Activated CD4-positive, alpha-beta memory T cell treated with anti-CD3 and anti-CD28 coated beads, Interleukin-2, amount 10 ng/mL, durations not matched to agents 7 days and 5 days (primary cell): ENCODE data around the gene NSG2. TPM values are rescaled to one million over a fixed set of nuclear protein-coding genes. Genes with fewer than 3 reads are reported as not detected.
"Not testable (repeated sequence)": the region's sequence is repeated elsewhere in the genome, so short reads cannot be mapped to it uniquely, and the experiment has no call there.

ENCODE experiments used
- CTCF ChIA-PET: fragments of 350-600 bp; sonication (Branson Sonifier 250); formaldehyde crosslinking; loops from one replicate; lab custom pipeline; 2021; ENCODE audit warnings: antibody characterized with exemption, inconsistent platforms; lab: Charles Lee
- POLR2A ChIA-PET: fragments of 350-600 bp; sonication (Branson Sonifier 250); formaldehyde crosslinking; loops from one replicate; lab custom pipeline; 2021; ENCODE audit warnings: antibody characterized with exemption; lab: Charles Lee
- DNase-seq: peaks from one replicate; pipeline ENCODE4 v3.0.0-alpha.2; 2020
- H3K27ac Mint-ChIP-seq: one replicate; pipeline ENCODE4 v1.8.0; 2021; ENCODE audit warnings: mild to moderate bottlenecking, mixed read lengths
- H3K27me3 Mint-ChIP-seq: one replicate; pipeline ENCODE4 v1.8.0; 2021; ENCODE audit warnings: mixed read lengths
- H3K36me3 Mint-ChIP-seq: one replicate; pipeline ENCODE4 v1.8.0; 2021; ENCODE audit warnings: low read depth, mixed read lengths
- H3K4me1 Mint-ChIP-seq: one replicate; pipeline ENCODE4 v1.8.0; 2021; ENCODE audit warnings: mixed read lengths
- H3K4me3 Mint-ChIP-seq: one replicate; pipeline ENCODE4 v1.8.0; 2021; ENCODE audit warnings: mild to moderate bottlenecking, mixed read lengths
- H3K9me3 Mint-ChIP-seq: one replicate; pipeline ENCODE4 v1.8.0; 2021; ENCODE audit warnings: mixed read lengths
- total RNA-seq, 2 experiments: library from RNA; stranded (reverse); gene quantifications; one replicate each; pipeline ENCODE4 v1.2.3, GENCODE V29; 2021

NSG2 gene
- total RNA-seq, 2 experiments from 2014 or later: not detected

- no peaks in the 10 kb centered on the region for H3K27me3 Mint-ChIP-seq
- CTCF ChIA-PET: no interaction called here
- H3K9me3 Mint-ChIP-seq: no peaks in the 10 kb centered on the region
- POLR2A ChIA-PET: no interaction called here
- no peaks in the 10 kb centered on the region for H3K4me1 Mint-ChIP-seq
- DNase-seq: no peak
- H3K4me3 Mint-ChIP-seq: no peak overlapping the region
- H3K27ac Mint-ChIP-seq: no peak overlapping the region
- H3K36me3 Mint-ChIP-seq: no peaks in the 10 kb centered on the region
Observed at GRCh38 chr5:174119468-174119881, 74.0 kb downstream of the NSG2 start.

GRCh38 chr5:174120401-174121005 lies 75.0 kb downstream of the NSG2 start:
- no peak overlapping the region for H3K27ac Mint-ChIP-seq
- POLR2A ChIA-PET: no interaction called here
- DNase-seq: no peak
- peaks cover 5% of the 10 kb centered on the region for H3K9me3 Mint-ChIP-seq
- CTCF ChIA-PET: no interaction called here
- H3K27me3 Mint-ChIP-seq: no peaks in the 10 kb centered on the region
- no peaks in the 10 kb centered on the region for H3K36me3 Mint-ChIP-seq
- H3K4me3 Mint-ChIP-seq: no peak overlapping the region
- no peaks in the 10 kb centered on the region for H3K4me1 Mint-ChIP-seq

GRCh38 chr5:174134545-174134944 lies 89.0 kb downstream of the NSG2 start:
- CTCF ChIA-PET: no interaction called here

GRCh38 chr5:174139623-174140022 lies 94.1 kb downstream of the NSG2 start:
- Mint-ChIP-seq H3K4me3 (no peak overlapping the region), H3K27me3 (no peaks in the 10 kb centered on the region), H3K4me1 (no peaks in the 10 kb centered on the region), H3K27ac (no peak overlapping the region), H3K36me3 (no peaks in the 10 kb centered on the region), H3K9me3 (no peaks in the 10 kb centered on the region)
- ChIA-PET POLR2A (no interaction called here), CTCF (no interaction called here)
- no peak for DNase-seq

More at GRCh38 chr5:174134545-174134944, 89.0 kb downstream of the NSG2 start:
- DNase-seq: no peak
- Mint-ChIP-seq H3K4me1 (no peaks in the 10 kb centered on the region), H3K36me3 (no peaks in the 10 kb centered on the region), H3K27ac (no peak overlapping the region), H3K27me3 (no peaks in the 10 kb centered on the region), H3K4me3 (no peak overlapping the region), H3K9me3 (no peaks in the 10 kb centered on the region)
- POLR2A ChIA-PET: no interaction called here

GRCh38 chr5:174140452-174141020 lies 95.0 kb downstream of the NSG2 start:
- ChIA-PET CTCF (no interaction called here), POLR2A (no interaction called here)
- no peaks in the 10 kb centered on the region for H3K27me3 Mint-ChIP-seq
- no peak overlapping the region for H3K27ac Mint-ChIP-seq
- no peaks in the 10 kb centered on the region for H3K9me3 Mint-ChIP-seq
- H3K4me3 Mint-ChIP-seq: no peak overlapping the region
- H3K4me1 Mint-ChIP-seq: no peaks in the 10 kb centered on the region
- no peak for DNase-seq
- no peaks in the 10 kb centered on the region for H3K36me3 Mint-ChIP-seq

GRCh38 chr5:174141398-174141797 lies 95.9 kb downstream of the NSG2 start:
- no peaks in the 10 kb centered on the region for H3K27me3 Mint-ChIP-seq
- no peak for DNase-seq
- H3K4me3 Mint-ChIP-seq: no peak overlapping the region
- no peak overlapping the region for H3K27ac Mint-ChIP-seq
- ChIA-PET POLR2A (no interaction called here), CTCF (no interaction called here)
- H3K36me3 Mint-ChIP-seq: no peaks in the 10 kb centered on the region
- no peaks in the 10 kb centered on the region for H3K9me3 Mint-ChIP-seq
- H3K4me1 Mint-ChIP-seq: no peaks in the 10 kb centered on the region

- CTCF ChIA-PET: no interaction called here
- H3K4me3 Mint-ChIP-seq: no peak overlapping the region
- DNase-seq: no peak
- H3K4me1 Mint-ChIP-seq: no peaks in the 10 kb centered on the region
- H3K36me3 Mint-ChIP-seq: no peaks in the 10 kb centered on the region
- POLR2A ChIA-PET: no interaction called here
- H3K27me3 Mint-ChIP-seq: no peaks in the 10 kb centered on the region
- H3K9me3 Mint-ChIP-seq: no peaks in the 10 kb centered on the region
- H3K27ac Mint-ChIP-seq: no peak overlapping the region
Observed at GRCh38 chr5:174145091-174145490, 99.6 kb downstream of the NSG2 start.

- no peaks in the 10 kb centered on the region for H3K9me3 Mint-ChIP-seq
- no peaks in the 10 kb centered on the region for H3K27me3 Mint-ChIP-seq
- H3K4me1 Mint-ChIP-seq: no peaks in the 10 kb centered on the region
- no peaks in the 10 kb centered on the region for H3K36me3 Mint-ChIP-seq
- no peak overlapping the region for H3K27ac Mint-ChIP-seq
- ChIA-PET POLR2A (no interaction called here), CTCF (no interaction called here)
- peak; percentile 18 for DNase-seq
- H3K4me3 Mint-ChIP-seq: no peak overlapping the region
Observed at GRCh38 chr5:174145821-174146220, 100.3 kb downstream of the NSG2 start.

DNA sequence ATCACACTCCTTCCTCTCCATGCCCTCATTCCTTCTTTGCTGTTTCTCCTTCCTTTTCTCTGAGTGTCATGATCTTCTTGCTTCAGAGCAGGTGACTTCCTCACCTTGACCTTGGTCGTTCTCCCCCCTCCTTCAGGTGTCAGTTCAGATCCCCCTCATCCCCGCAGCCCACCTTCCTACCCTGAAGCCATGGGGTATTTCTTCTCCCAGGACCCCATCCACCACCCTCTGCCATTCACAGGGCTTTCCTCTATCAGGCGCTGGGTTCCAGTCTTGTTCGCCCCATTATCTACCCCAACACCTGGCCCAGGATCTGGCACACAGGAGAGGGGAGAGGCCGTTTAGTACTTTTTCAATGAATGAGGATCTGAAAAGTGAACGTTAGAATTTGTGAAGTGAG lies 101.0 kb downstream of the NSG2 start:
- H3K27ac Mint-ChIP-seq: no peak overlapping the region
- no peaks in the 10 kb centered on the region for H3K4me1 Mint-ChIP-seq
- no peaks in the 10 kb centered on the region for H3K9me3 Mint-ChIP-seq
- ChIA-PET POLR2A (no interaction called here), CTCF (no interaction called here)
- no peak for DNase-seq
- no peaks in the 10 kb centered on the region for H3K27me3 Mint-ChIP-seq
- H3K4me3 Mint-ChIP-seq: no peak overlapping the region
- H3K36me3 Mint-ChIP-seq: no peaks in the 10 kb centered on the region

- DNase-seq, CTCF ChIA-PET, H3K4me1 Mint-ChIP-seq, H3K27ac Mint-ChIP-seq, H3K4me3 Mint-ChIP-seq, H3K9me3 Mint-ChIP-seq, POLR2A ChIA-PET, H3K36me3 Mint-ChIP-seq, H3K27me3 Mint-ChIP-seq: not testable (repeated sequence)
Observed at GRCh38 chr5:174147012-174147411, 101.5 kb downstream of the NSG2 start.

DNA sequence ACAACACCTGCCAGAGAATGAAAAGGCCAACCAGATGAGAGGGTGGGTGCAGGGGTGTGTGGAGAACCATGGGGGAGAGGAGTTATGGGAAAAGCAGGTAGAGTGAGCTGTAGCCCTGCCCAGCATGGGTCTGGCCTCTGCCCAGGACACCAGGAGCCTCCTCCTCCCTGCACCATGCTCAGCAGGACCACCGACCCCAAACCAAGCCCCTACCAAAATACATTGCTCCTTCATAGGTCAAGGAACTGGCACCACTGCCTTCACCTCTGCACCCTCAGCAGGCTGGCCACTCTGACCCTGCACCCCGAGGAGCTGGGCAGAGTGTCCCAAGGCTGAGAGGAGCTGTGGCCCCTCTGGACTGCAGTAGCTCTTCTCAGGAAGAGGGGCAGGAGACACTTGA lies 102.0 kb downstream of the NSG2 start:
- ChIA-PET POLR2A (no interaction called here), CTCF (no interaction called here)
- no peak overlapping the region for H3K27ac Mint-ChIP-seq
- no peak for DNase-seq
- no peaks in the 10 kb centered on the region for H3K27me3 Mint-ChIP-seq
- no peak overlapping the region for H3K4me3 Mint-ChIP-seq
- H3K9me3 Mint-ChIP-seq: no peaks in the 10 kb centered on the region
- H3K36me3 Mint-ChIP-seq: no peaks in the 10 kb centered on the region
- H3K4me1 Mint-ChIP-seq: no peaks in the 10 kb centered on the region

- CTCF ChIA-PET: no interaction called here
- Mint-ChIP-seq H3K36me3 (no peaks in the 10 kb centered on the region), H3K9me3 (no peaks in the 10 kb centered on the region)
Observed at GRCh38 chr5:174148721-174149120, 103.2 kb downstream of the NSG2 start.

GRCh38 chr5:174149426-174149825 lies 103.9 kb downstream of the NSG2 start:
- no peaks in the 10 kb centered on the region for H3K36me3 Mint-ChIP-seq
- DNase-seq: no peak
- no peaks in the 10 kb centered on the region for H3K9me3 Mint-ChIP-seq
- no peak overlapping the region for H3K27ac Mint-ChIP-seq
- no peaks in the 10 kb centered on the region for H3K27me3 Mint-ChIP-seq
- ChIA-PET POLR2A (no interaction called here), CTCF (no interaction called here)
- H3K4me1 Mint-ChIP-seq: no peaks in the 10 kb centered on the region
- H3K4me3 Mint-ChIP-seq: no peak overlapping the region

More at GRCh38 chr5:174148721-174149120, 103.2 kb downstream of the NSG2 start:
- no peak overlapping the region for H3K4me3 Mint-ChIP-seq
- no peak overlapping the region for H3K27ac Mint-ChIP-seq
- H3K4me1 Mint-ChIP-seq: no peaks in the 10 kb centered on the region
- no peak for DNase-seq
- H3K27me3 Mint-ChIP-seq: no peaks in the 10 kb centered on the region
- POLR2A ChIA-PET: no interaction called here

- CTCF ChIA-PET: no interaction called here
Observed at GRCh38 chr5:174149989-174150388, 104.5 kb downstream of the NSG2 start.

More at GRCh38 chr5:174149989-174150388, 104.5 kb downstream of the NSG2 start:
- POLR2A ChIA-PET: no interaction called here
- no peak for DNase-seq
- peaks cover 2% of the 10 kb centered on the region for H3K9me3 Mint-ChIP-seq
- no peaks in the 10 kb centered on the region for H3K4me1 Mint-ChIP-seq
- H3K36me3 Mint-ChIP-seq: no peaks in the 10 kb centered on the region
- H3K4me3 Mint-ChIP-seq: no peak overlapping the region
- H3K27me3 Mint-ChIP-seq: no peaks in the 10 kb centered on the region
- no peak overlapping the region for H3K27ac Mint-ChIP-seq
